ENCODE results near the gene CAMSAP3.

Gene CAMSAP3

GRCh38 chr19:7602935-7603497 is 7.4 kb downstream of the CAMSAP3 start:
- ChIA-PET CTCF (no interaction called here), POLR2A (ENCODE audit: low non-redundant PET) (interaction anchor here (0.6 kb wide), 1 partner anchor 11 kb away, joined by 12 read pairs; no protein-coding TSS in a partner anchor)
- H3K27ac ChIP-seq, result peak overlapping the region; percentile 9; the same call in 1 of the 2 replicates
- DNase-seq (ENCODE audit: low spot score), result no peak
- TF ChIP-seq CTCF (conservative IDR thresholded peaks at IDR 0.05; ENCODE audit: low read depth), result no peak

- ChIA-PET POLR2A (ENCODE audit: low non-redundant PET) (no interaction called here), CTCF (no interaction called here)
- TF ChIP-seq CTCF (conservative IDR thresholded peaks at IDR 0.05; ENCODE audit: low read depth), result no peak
These were observed 8.3 kb downstream of the CAMSAP3 start for GRCh38 chr19:7603919-7604318.

GRCh38 chr19:7605490-7606222 is 10.0 kb downstream of the CAMSAP3 start:
- no peak for TF ChIP-seq CTCF (conservative IDR thresholded peaks at IDR 0.05; ENCODE audit: low read depth)
- DNase-seq (ENCODE audit: low spot score), result no peak
- CTCF ChIA-PET, result no interaction called here
- POLR2A ChIA-PET (ENCODE audit: low non-redundant PET), result no interaction called here
- no peak overlapping the region for H3K27ac ChIP-seq

More at GRCh38 chr19:7603919-7604318, 8.3 kb downstream of the CAMSAP3 start:
- H3K27ac ChIP-seq, result peak overlapping the region; percentile 9; the same call in 1 of the 2 replicates
- no peak for DNase-seq (ENCODE audit: low spot score)

DNA sequence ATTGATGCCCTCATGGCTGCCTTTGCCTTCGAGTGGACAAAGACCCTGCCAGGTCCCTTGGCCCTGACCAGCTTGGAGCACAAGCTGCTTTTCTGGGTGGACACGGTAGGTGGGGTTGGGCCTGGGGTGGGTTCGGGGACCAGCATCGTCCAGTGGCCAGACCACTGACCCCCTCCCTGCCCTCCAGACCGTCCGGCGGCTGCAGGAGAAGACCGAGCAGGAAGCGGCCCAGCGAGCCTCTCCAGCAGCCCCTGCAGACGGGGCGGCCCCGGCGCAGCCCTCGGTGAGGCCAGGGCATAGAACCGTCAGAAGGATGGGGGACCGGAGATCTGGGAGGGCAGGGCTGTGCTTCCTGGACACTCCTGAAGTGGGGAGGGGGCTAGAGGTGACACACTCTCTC is 10.6 kb downstream of the CAMSAP3 start:
- DNase-seq (ENCODE audit: low spot score), result no peak
- POLR2A ChIA-PET (ENCODE audit: low non-redundant PET), result no interaction called here

GRCh38 chr19:7607212-7607873 is 11.7 kb downstream of the CAMSAP3 start:
- ChIA-PET POLR2A (ENCODE audit: low non-redundant PET) (interaction anchor here (0.6 to 0.8 kb wide), 2 partner anchors 11 to 25 kb away, joined by 3 read pairs; no protein-coding TSS in a partner anchor), CTCF (no interaction called here)
- no peak overlapping the region for H3K27ac ChIP-seq
- TF ChIP-seq CTCF (conservative IDR thresholded peaks at IDR 0.05; ENCODE audit: low read depth), result no peak
- no peak for DNase-seq (ENCODE audit: low spot score)

More for the DNA sequence above, 10.6 kb downstream of the CAMSAP3 start:
- H3K27ac ChIP-seq, result no peak overlapping the region
- CTCF ChIA-PET, result no interaction called here
- TF ChIP-seq CTCF (conservative IDR thresholded peaks at IDR 0.05; ENCODE audit: low read depth), result no peak

DNA sequence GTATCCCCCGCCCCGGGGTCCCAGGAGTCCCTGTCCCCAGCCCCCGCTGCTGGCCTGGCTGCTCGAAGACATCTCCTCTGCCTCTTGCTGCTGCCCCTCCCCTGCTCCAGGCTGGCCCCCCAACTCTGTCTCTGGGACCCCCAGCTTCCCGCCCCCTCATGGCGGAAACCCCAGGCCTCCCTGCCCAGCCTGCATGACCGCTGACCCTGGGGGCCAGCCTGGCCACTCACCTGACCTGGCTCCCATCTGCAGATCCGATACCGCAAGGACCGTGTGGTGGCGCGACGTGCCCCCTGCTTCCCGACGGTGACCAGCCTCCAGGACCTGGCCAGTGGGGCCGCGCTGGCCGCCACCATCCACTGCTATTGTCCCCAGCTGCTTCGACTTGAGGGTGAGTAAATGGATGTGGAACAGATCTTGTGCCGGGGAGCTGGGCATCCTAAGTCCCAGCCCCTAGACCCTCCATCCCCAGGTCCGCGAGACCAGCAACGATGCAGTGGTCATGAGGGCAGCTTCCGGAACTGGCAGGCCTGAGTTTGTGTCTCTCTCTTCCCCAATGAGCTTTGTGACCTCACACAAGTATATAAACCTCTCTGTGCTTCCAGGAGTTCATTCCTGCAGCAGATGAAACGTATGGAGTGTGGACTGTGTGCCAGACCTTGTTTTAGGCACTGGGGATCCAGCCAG is 12.4 kb downstream of the CAMSAP3 start:
- no peak overlapping the region for H3K27ac ChIP-seq

More for the DNA sequence above, 12.4 kb downstream of the CAMSAP3 start:
- no peak for DNase-seq (ENCODE audit: low spot score)
- ChIA-PET POLR2A (ENCODE audit: low non-redundant PET) (interaction anchor here (0.6 kb wide), 1 partner anchor 26 kb away, joined by 3 read pairs; no protein-coding TSS in a partner anchor), CTCF (interaction anchor here (0.7 to 1.5 kb wide), 4 partner anchors 10 to 39 kb away, joined by 3 to 7 read pairs (median 5); no protein-coding TSS in a partner anchor)
- TF ChIP-seq CTCF (conservative IDR thresholded peaks at IDR 0.05; ENCODE audit: low read depth), result no peak
